Measurements from ENCODE around the gene HES7.
"Not testable (repeated sequence)": the region's sequence is repeated elsewhere in the genome, so short reads cannot be mapped to it uniquely, and the experiment has no call there.

DNA sequence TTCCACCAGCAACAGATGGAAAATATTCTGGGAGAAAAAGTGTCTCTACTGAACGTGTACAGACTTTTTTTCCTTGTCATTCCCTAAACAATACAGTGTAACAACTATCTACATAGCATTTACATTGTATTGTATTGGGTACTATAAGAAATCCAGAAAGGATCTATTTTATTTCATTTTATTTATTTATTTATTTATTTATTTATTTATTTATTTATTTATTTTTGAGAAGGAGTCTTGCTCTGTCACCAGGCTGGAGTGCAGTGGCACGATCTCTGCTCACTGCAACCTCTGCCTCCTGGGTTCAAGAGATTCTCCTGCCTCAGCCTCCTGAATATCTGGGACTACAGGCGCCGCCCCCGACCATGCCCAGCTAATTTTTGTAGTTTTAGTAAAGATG, 46.0 kb downstream of the HES7 start:
- TF ChIP-seq, protein P1, sequence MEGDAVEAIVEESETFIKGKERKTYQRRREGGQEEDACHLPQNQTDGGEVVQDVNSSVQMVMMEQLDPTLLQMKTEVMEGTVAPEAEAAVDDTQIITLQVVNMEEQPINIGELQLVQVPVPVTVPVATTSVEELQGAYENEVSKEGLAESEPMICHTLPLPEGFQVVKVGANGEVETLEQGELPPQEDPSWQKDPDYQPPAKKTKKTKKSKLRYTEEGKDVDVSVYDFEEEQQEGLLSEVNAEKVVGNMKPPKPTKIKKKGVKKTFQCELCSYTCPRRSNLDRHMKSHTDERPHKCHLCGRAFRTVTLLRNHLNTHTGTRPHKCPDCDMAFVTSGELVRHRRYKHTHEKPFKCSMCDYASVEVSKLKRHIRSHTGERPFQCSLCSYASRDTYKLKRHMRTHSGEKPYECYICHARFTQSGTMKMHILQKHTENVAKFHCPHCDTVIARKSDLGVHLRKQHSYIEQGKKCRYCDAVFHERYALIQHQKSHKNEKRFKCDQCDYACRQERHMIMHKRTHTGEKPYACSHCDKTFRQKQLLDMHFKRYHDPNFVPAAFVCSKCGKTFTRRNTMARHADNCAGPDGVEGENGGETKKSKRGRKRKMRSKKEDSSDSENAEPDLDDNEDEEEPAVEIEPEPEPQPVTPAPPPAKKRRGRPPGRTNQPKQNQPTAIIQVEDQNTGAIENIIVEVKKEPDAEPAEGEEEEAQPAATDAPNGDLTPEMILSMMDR (IDR thresholded peaks at IDR 0.05; ENCODE audit: low read length): not testable (repeated sequence)
- TF ChIP-seq EZH2 (optimal IDR thresholded peaks at IDR 0.05; ENCODE audit: low read depth, low read length); EZH2phosphoT487 (IDR thresholded peaks at IDR 0.05; ENCODE audit: low read length): not testable (repeated sequence)

Measured in MM.1S (cell line).